ENCODE data around the gene TNFRSF21. TPM values are rescaled to one million over a fixed set of nuclear protein-coding genes. Genes with fewer than 3 reads are reported as not detected.
A peak's percentile ranks its signal among the peaks of the same experiment; 100 is the strongest.

TNFRSF21 gene
- total and polyA plus RNA-seq, 9 of the 15 experiments (the other 6 are each of a cell fraction or from before 2014, with no cell fraction given) = 0.63 to 5.7 (median 2.2) TPM

DNA sequence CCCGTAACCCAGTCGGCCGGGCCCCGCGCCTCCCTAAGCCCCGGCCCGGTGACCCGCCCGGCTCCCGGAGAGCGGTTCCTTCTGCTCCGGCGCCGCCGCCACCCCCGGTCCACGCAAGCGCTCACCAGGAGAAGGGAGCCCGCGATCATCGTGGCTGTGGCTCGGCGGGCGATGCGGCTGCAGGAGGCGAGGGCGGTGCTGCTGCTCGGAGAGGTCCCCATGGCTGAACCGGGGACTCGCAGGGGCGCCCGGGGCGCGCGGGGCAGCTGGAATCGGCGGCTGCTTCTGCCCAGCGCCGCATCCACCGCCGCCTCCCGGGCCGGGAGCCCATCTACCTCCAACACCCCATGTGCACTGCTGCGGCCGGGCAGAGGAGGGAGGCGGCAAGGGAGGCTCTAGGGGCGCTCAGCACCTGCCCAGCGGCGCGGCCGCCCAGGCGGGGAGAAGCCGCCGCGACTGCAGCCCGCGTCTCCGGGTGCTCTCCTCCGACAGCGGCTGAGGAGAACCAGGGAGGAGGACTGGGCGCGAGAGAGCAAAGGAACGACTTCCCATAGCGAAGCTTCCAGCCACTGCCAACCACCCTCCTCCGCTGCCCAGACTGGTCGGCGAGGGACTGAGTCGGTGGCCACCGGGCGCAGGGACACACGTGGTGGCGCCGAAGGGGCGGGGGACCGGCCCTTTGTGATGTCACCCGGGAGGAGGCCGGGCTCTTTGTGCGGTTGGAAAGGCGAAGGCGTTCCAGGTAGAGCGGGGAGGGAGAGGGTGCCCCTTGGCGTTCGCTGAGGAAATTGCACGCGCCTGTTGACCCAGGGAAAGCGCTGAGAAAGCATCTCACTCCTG is at the start of gene TNFRSF21 (continued):
- TF ChIP-seq, protein P1, sequence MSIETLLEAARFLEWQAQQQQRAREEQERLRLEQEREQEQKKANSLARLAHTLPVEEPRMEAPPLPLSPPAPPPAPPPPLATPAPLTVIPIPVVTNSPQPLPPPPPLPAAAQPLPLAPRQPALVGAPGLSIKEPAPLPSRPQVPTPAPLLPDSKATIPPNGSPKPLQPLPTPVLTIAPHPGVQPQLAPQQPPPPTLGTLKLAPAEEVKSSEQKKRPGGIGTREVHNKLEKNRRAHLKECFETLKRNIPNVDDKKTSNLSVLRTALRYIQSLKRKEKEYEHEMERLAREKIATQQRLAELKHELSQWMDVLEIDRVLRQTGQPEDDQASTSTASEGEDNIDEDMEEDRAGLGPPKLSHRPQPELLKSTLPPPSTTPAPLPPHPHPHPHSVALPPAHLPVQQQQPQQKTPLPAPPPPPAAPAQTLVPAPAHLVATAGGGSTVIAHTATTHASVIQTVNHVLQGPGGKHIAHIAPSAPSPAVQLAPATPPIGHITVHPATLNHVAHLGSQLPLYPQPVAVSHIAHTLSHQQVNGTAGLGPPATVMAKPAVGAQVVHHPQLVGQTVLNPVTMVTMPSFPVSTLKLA (conservative IDR thresholded peaks at IDR 0.05) = peak; percentile 96 to 99
- TF ChIP-seq HDAC2 (IDR thresholded peaks at IDR 0.05) (0 out of 2 replicates have a peak, but pooled peaks have one; percentile 61), CTBP1 (IDR thresholded peaks at IDR 0.05; ENCODE audit: borderline replicate concordance) (peak; percentile 85; the same call in 1 of the 2 replicates), STAG1 (CRISPR knock-in tag; IDR thresholded peaks at IDR 0.05; ENCODE audit: borderline replicate concordance) (peak; percentile 84; the same call in 1 of the 2 replicates), BRCA1 (IDR thresholded peaks at IDR 0.05) (no peak), BRCA1 (CRISPR knock-in tag; IDR thresholded peaks at IDR 0.05) (peak; percentile 78; the same call in 1 of the 2 replicates), ELF2 (CRISPR knock-in tag; IDR thresholded peaks at IDR 0.05) (peak; percentile 54; the same call in 1 of the 2 replicates), ZNF76 (CRISPR knock-in tag; IDR thresholded peaks at IDR 0.05; ENCODE audit: borderline replicate concordance) (no peak), RUNX1 (IDR thresholded peaks at IDR 0.05; ENCODE audit: low read depth) (no peak), ZNF239 (CRISPR knock-in tag; IDR thresholded peaks at IDR 0.05) (no peak), CEBPB (tag; IDR thresholded peaks at IDR 0.05) (no peak), TOE1 (IDR thresholded peaks at IDR 0.05; ENCODE audit: borderline replicate concordance) (peak; percentile 73), TOE1 (CRISPR knock-in tag; IDR thresholded peaks at IDR 0.05; ENCODE audit: borderline replicate concordance, low read depth) (no peak), RAD21 (CRISPR knock-in tag; conservative IDR thresholded peaks at IDR 0.05 in 1 of 2, IDR thresholded peaks at IDR 0.05 in 1 of 2) (peak; percentile 99), EP300 (IDR thresholded peaks at IDR 0.05; ENCODE audit: low read length) (peak; percentile 27)
- TF ChIP-seq, protein P2, sequence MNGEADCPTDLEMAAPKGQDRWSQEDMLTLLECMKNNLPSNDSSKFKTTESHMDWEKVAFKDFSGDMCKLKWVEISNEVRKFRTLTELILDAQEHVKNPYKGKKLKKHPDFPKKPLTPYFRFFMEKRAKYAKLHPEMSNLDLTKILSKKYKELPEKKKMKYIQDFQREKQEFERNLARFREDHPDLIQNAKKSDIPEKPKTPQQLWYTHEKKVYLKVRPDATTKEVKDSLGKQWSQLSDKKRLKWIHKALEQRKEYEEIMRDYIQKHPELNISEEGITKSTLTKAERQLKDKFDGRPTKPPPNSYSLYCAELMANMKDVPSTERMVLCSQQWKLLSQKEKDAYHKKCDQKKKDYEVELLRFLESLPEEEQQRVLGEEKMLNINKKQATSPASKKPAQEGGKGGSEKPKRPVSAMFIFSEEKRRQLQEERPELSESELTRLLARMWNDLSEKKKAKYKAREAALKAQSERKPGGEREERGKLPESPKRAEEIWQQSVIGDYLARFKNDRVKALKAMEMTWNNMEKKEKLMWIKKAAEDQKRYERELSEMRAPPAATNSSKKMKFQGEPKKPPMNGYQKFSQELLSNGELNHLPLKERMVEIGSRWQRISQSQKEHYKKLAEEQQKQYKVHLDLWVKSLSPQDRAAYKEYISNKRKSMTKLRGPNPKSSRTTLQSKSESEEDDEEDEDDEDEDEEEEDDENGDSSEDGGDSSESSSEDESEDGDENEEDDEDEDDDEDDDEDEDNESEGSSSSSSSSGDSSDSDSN (IDR thresholded peaks at IDR 0.05; ENCODE audit: borderline replicate concordance in 1 of 2, low read depth in 2 of 2, low read length in 2 of 2) = peak; percentile 33 to 54; a peak in 1 of 4 replicates
- TF ChIP-seq, protein P3, sequence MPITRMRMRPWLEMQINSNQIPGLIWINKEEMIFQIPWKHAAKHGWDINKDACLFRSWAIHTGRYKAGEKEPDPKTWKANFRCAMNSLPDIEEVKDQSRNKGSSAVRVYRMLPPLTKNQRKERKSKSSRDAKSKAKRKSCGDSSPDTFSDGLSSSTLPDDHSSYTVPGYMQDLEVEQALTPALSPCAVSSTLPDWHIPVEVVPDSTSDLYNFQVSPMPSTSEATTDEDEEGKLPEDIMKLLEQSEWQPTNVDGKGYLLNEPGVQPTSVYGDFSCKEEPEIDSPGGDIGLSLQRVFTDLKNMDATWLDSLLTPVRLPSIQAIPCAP (CRISPR knock-in tag; IDR thresholded peaks at IDR 0.05; ENCODE audit: borderline replicate concordance) = 0 out of 2 replicates have a peak, but pooled peaks have one; percentile 54
